Body of pancreas (tissue), 4 donors: Measurements from ENCODE around the gene NLRP12. TPM values are rescaled to one million over a fixed set of nuclear protein-coding genes. Genes with fewer than 3 reads are reported as not detected.

Source experiments
- ATAC-seq: fragments of 150-250 bp; one replicate; pipeline ENCODE4 v1.9.1; 2016
- DNase-seq, 4 donors: peaks; one replicate each; pipeline ENCODE4 v3.0.0-alpha.2; 2019
- H3K27ac ChIP-seq, 4 donors: fragments of 200-600 bp; sonication (generic); 1 replicate in 3 of 4; 2 replicates in 1 of 4; pipeline versions ENCODE4 v1.5.1 to v1.6.1; 2016 to 2019; ENCODE audit warnings: mild to moderate bottlenecking in 1 of 4, mixed read lengths in 1 of 4, moderate library complexity in 1 of 4
- H3K27me3 ChIP-seq, 2 donors: fragments of 200-600 bp; sonication (generic); one replicate each; pipeline ENCODE4 v1.6.0; 2016; ENCODE audit warnings: mild to moderate bottlenecking in 1 of 2
- H3K36me3 ChIP-seq, 2 donors: fragments of 200-600 bp; sonication (generic); replicated peaks in 1 of 2; 2 replicates each; pipeline ENCODE4 v1.5.1; 2016; ENCODE audit warnings: low read depth in 2 of 2; ENCODE audit not compliant: insufficient read depth in 1 of 2
- H3K4me1 ChIP-seq: fragments of 200-600 bp; sonication (generic); one replicate; pipeline ENCODE4 v1.6.0; 2016
- H3K4me3 ChIP-seq, 2 donors: fragments of 200-600 bp; sonication (generic); 1 replicate in 1 of 2; 2 replicates in 1 of 2; pipeline ENCODE4 v1.5.1; 2016 to 2019
- H3K9me3 ChIP-seq, 3 donors: fragments of 200-600 bp; sonication (generic); 1 replicate in 2 of 3; 2 replicates in 1 of 3; pipeline ENCODE4 v1.5.1; 2016
- CTCF ChIP-seq, 7 experiments: fragments of 450-650 bp in 4 of 7; fragments of 200-600 bp in 3 of 7; sonication (generic) in 3 of 7; IDR thresholded peaks; one replicate each; pipeline ENCODE4 v1.5.1; 2016 to 2019; ENCODE audit warnings: antibody characterized with exemption in 7 of 7
- POLR2A ChIP-seq, 3 donors: fragments of 450-650 bp; IDR thresholded peaks; one replicate each; pipeline ENCODE4 v1.6.1; 2016; ENCODE audit warnings: antibody characterized with exemption in 3 of 3, mild to moderate bottlenecking in 2 of 3
- WGBS, 2 donors: methylation state at CpG; one replicate each; pipeline ENCODE4 v1.1.5; 2017; 5-methylcytosine and 5-hydroxymethylcytosine counted together
- intact Hi-C: fragments of 100-400 bp; cut with DNase I; formaldehyde crosslinking; loops from one replicate; pipeline ENCODE4 v1.15.1; 2023
- total RNA-seq, 2 donors: library from RNA; depleted of rRNA; stranded (reverse); fragments of >200 nt; gene quantifications; one replicate each; pipeline ENCODE4 v1.1.0, GENCODE V29; 2016

The NLRP12 gene
- total RNA-seq, 2 donors from 2014 or later = 0.26 TPM; not detected in 1

GRCh38 chr19:53792721-53793433 is 31.2 kb downstream of the NLRP12 start:
- TF ChIP-seq POLR2A (IDR thresholded peaks at IDR 0.05) = no peak
- TF ChIP-seq CTCF (IDR thresholded peaks at IDR 0.05) = peak; percentile 93 to 99 (median 99)
- H3K4me1 ChIP-seq = no peaks in the 10 kb centered on the region
- DNase-seq = peak; percentile 84 to 89 (median 86)
- intact Hi-C loops = loop anchor here (10.0 kb wide), 1 partner anchor 232 kb away; no protein-coding TSS in a partner anchor
- H3K27me3 ChIP-seq = no peaks in the 10 kb centered on the region
- H3K36me3 ChIP-seq = no peaks in the 10 kb centered on the region
- no peak overlapping the region for H3K27ac ChIP-seq
- WGBS, 2 donors = 11 to 38% methylated on average over 3 to 10 of the region's 10 CpGs
- H3K4me3 ChIP-seq = no peak overlapping the region
- peak; percentile 94 for ATAC-seq
- no peaks in the 10 kb centered on the region for H3K9me3 ChIP-seq

DNA sequence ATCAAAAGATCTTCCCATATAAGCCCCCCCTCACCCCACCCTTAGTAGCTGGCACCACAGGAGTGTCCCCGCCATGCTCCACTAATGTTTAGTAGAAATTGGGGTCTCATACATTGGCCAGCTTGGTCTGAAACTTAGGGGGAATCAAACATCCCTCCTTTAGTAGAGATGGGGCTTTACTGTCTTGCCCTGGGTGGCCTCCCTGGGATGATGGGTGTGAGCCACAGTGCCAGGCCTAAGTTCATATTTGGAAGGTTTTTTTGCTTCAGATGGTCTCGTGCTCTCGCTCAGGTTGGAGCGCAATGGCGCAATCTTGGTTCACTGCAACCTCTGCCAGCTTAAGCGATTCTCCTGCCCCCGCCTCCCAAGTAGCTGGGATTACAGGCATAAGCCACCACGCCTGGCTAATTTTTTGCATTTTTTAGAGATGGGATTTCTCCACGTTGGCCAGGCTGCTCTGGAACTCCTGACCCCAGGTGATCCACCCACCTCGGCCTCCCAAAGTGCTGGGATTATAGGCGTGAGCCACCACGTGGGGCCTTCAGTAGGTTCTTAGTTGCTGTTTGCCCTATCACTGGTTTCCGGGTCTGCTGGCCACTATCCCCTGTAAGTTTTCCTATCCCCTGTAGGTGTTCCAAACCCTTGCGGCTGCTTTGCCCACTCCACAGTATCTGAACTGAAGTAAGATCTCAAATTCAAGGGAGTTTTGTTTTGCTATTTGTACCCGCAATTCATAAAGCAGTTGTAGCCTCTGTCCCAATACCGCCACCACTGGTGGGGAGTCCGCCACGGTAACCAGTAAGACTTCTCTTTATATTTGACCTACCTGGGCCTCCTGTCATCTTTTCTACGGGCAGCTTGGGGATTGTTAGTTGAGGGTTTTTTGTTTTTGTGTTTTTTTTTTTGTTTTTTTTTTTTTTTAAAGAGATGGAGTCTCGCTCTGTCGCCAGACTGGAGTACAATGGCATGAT is 34.1 kb downstream of the NLRP12 start:
- ATAC-seq (no peak), DNase-seq (no peak)
- H3K27ac ChIP-seq = no peak overlapping the region
- WGBS, 2 donors = 77% methylated on average over 19 to 21 of the region's 21 CpGs
- TF ChIP-seq POLR2A (IDR thresholded peaks at IDR 0.05) (no peak), CTCF (IDR thresholded peaks at IDR 0.05) (no peak)
- H3K4me1 ChIP-seq = no peaks in the 10 kb centered on the region
- H3K27me3 ChIP-seq = no peaks in the 10 kb centered on the region
- H3K9me3 ChIP-seq = no peaks in the 10 kb centered on the region
- intact Hi-C loops = loop anchor here (10.0 kb wide), 1 partner anchor 235 kb away; no protein-coding TSS in a partner anchor
- no peaks in the 10 kb centered on the region for H3K36me3 ChIP-seq
- no peak overlapping the region for H3K4me3 ChIP-seq

DNA sequence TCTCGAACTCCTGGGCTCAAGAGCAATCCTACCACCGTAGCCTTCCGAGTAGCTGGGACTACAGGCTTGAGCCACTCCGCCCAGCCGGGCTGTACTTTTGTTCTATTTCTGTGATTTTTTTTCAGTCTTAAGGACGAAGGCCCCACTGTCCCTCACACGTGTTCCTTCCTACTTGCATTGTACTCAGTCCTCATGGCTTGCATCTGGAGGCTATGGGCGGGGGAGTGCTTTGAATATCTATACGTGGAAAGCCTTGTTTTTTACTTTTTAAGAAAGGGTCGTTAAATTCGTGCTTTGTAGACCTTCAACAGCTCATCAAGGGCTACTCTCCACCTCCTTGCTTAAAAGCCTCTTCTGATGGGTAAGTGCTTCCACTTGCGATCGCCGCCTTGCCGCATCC is 36.8 kb downstream of the NLRP12 start:
- intact Hi-C loops = no loop called here
- Histone ChIP-seq H3K4me3 (no peak overlapping the region), H3K9me3 (no peaks in the 10 kb centered on the region), H3K36me3 (no peaks in the 10 kb centered on the region), H3K4me1 (no peaks in the 10 kb centered on the region), H3K27me3 (no peaks in the 10 kb centered on the region), H3K27ac (no peak overlapping the region)
- no peak for DNase-seq
- TF ChIP-seq POLR2A (IDR thresholded peaks at IDR 0.05) (no peak), CTCF (IDR thresholded peaks at IDR 0.05) (no peak)
- ATAC-seq = no peak
- 67 to 78% methylated on average over 14 to 15 of the region's 15 CpGs for WGBS, 2 donors

GRCh38 chr19:53786744-53787143 is 37.4 kb downstream of the NLRP12 start:
- intact Hi-C loops = no loop called here
- TF ChIP-seq POLR2A (IDR thresholded peaks at IDR 0.05) (no peak), CTCF (IDR thresholded peaks at IDR 0.05) (no peak)
- WGBS, 2 donors = 78 to 83% methylated on average over 7 of the region's 7 CpGs

More at GRCh38 chr19:53786744-53787143, 37.4 kb downstream of the NLRP12 start:
- Histone ChIP-seq H3K9me3 (no peaks in the 10 kb centered on the region), H3K27me3 (no peaks in the 10 kb centered on the region), H3K36me3 (no peaks in the 10 kb centered on the region), H3K27ac (no peak overlapping the region), H3K4me1 (no peaks in the 10 kb centered on the region), H3K4me3 (no peak overlapping the region)
- no peak for DNase-seq
- ATAC-seq = no peak
